Astrocyte of the spinal cord (primary cell): ENCODE data around the gene OR10V1.
A peak's percentile ranks its signal among the peaks of the same experiment; 100 is the strongest.

Experiments
- DNase-seq: peaks from one replicate; pipeline ENCODE4 v3.0.0; 2011; ENCODE audit warnings: low read depth, low spot score
- H3K4me3 ChIP-seq: 2 replicates; pipeline ENCODE4 v1.5.1; 2011; ENCODE audit warnings: low read depth, mild to moderate bottlenecking, low read length, moderate library complexity
- in situ Hi-C: cut with HindIII; loops from 2 replicates; pipeline ENCODE4 v1.10.0; 2017; ENCODE audit warnings: low sequenced_read_pairs
- TF ChIP-seq, protein P1 (sequence below): IDR thresholded peaks from 2 replicates; pipeline ENCODE4 v1.5.1; 2012; ENCODE audit warnings: low read depth, mild to moderate bottlenecking, low read length, inconsistent platforms

OR10V1 gene

DNA sequence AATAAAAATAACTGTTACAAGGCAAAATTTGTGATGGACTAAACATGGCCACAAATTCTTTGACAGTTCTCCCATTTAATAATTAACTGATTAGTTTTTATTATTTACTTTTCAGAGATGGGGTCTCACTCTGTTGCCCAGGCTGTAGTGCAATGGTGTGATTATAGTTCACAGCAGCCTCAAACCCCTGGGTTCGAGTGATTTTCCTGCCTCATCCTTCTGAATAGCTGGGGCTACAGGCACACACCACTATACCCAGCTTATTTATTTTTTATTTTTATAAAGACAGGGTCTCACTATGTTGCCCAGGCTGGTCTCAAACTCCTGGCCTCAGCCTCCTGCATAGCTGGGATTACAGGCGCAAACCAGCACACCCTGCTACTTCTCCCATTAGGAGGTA is 40.4 kb downstream of the OR10V1 start:
- TF ChIP-seq, protein P1, sequence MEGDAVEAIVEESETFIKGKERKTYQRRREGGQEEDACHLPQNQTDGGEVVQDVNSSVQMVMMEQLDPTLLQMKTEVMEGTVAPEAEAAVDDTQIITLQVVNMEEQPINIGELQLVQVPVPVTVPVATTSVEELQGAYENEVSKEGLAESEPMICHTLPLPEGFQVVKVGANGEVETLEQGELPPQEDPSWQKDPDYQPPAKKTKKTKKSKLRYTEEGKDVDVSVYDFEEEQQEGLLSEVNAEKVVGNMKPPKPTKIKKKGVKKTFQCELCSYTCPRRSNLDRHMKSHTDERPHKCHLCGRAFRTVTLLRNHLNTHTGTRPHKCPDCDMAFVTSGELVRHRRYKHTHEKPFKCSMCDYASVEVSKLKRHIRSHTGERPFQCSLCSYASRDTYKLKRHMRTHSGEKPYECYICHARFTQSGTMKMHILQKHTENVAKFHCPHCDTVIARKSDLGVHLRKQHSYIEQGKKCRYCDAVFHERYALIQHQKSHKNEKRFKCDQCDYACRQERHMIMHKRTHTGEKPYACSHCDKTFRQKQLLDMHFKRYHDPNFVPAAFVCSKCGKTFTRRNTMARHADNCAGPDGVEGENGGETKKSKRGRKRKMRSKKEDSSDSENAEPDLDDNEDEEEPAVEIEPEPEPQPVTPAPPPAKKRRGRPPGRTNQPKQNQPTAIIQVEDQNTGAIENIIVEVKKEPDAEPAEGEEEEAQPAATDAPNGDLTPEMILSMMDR = no peak
- DNase-seq = no peak
- H3K4me3 ChIP-seq = no peak overlapping the region
- in situ Hi-C loops = no loop called here

DNA sequence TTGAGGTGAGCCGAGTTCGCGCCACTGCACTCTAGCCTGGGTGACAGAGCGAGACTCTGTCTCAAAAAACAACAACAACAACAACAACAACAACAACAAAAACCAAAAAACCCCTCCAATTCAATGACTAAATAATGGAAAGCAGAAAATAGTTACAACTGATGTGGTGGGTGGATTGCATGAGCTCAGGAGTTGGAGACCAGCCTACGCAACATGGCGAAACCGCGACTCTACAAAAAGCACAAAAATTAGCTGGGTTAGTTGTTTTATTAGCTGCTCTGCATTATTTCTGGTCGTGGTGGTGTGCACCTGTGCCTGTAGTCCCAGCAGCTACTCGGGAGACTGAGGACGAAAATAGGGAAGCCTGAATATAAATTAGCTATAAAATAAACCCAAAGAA is 42.2 kb downstream of the OR10V1 start:
- TF ChIP-seq, protein P1 = no peak
- in situ Hi-C loops = no loop called here
- DNase-seq = no peak

DNA sequence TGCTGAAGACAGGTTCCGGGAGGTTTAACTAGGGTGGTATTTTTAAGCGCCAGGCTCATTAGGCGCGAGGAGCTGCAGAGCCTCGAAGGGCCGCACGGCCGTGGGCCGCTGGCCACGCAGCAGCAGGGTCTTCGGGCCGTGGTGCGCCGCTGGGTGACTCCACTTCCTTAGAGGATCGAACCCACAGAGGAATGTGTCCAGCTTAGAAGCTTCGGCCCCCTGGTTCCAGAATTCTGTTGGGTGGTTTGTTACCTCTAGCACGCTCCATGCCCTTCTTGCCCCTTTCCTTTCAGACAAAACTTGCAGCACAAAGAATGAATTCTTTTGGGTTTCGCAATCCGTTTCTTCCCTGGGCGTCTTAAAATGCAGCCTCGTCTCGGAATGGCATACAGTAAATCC is 44.0 kb downstream of the OR10V1 start:
- peak overlapping the region; percentile 69 for H3K4me3 ChIP-seq
- DNase-seq = no peak
- in situ Hi-C loops = no loop called here
- TF ChIP-seq, protein P1 = no peak

More for the DNA sequence above, 42.2 kb downstream of the OR10V1 start:
- H3K4me3 ChIP-seq = no peak overlapping the region

DNA sequence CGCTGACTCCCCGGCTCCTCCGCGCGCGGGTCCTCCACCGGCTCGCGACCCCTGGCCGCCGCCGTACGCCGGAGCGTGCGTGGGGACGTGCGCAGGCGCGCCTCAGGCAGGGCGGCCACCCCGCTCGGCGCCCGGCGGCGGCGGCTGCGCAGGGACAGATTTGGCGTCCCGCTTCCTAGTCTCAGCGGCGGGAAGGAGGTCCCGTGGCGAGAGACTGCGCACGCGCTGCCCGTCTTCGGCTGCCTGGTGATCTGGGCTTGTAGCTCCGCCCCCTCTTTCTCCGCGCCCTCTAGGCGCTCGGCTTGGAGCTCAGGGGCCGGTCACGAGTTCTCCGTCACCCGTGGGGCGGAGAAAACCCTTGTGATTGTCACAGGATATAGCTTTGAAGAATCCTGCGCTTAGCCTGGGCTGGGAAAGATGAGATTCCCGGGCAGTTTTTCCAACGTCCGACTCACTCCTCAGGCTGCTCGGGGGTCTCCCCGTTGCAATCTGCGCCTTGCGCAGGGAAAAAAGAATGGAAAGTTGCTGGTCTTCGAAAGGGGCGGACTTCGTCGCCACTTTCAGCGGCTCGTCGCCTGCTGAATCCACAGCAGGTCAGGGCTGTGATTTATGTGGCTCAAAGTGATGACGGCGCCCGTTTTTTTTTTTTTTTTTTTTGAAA is 44.6 kb downstream of the OR10V1 start, which contains the start of gene PATL1:
Gene PATL1, minus strand, starts transcription at position 88 of the 661 bp plus-strand sequence. CDS start 142 bp downstream, outside the sequence.
- in situ Hi-C loops = no loop called here
- TF ChIP-seq, protein P1 = no peak

DNA sequence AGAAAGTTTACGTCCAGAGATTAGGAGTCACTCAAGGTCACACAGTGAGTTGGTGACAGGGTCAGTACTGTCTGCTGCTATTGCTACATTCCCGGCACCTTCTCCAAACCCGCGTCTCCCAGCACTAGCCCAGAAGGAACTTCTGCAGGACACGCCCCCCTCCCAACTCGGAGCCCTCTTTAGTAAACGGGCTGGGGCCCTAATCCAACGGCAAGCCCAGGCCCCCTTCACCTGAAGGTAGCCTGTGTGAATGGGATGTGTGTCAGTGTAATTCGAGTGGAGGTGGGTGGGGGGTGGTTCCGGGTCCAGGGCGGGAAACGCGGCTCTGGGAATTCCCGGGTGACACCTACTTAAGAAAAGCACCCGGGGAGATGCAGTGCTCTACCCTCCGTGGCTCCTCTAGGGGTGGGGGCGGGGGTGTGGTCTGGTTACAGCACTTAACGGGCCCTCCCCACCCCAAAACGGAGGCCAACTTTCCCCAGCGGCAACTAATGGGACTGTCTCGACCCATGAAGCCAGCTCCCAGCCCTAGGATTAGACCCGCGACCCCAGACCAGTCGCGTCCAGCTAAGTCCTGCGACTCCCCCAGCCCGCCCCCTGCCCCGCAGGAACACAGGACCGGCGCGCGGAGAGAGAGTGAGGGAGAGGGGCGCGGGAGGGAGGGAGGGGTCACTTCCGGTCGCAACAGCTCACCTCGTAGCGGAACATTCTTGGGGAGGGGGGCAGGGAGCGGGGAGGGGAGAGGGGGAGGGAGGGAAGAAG is 45.3 kb downstream of the OR10V1 start:
- TF ChIP-seq, protein P1 = peak; percentile 23
- in situ Hi-C loops = no loop called here
- H3K4me3 ChIP-seq = peak overlapping the region; percentile 95
- DNase-seq = peak; percentile 34

More for the DNA sequence above, 44.6 kb downstream of the OR10V1 start, which contains the start of gene PATL1:
- H3K4me3 ChIP-seq = peak within 1 kb of the TSS; percentile 95
- DNase-seq = peak; percentile 99

DNA sequence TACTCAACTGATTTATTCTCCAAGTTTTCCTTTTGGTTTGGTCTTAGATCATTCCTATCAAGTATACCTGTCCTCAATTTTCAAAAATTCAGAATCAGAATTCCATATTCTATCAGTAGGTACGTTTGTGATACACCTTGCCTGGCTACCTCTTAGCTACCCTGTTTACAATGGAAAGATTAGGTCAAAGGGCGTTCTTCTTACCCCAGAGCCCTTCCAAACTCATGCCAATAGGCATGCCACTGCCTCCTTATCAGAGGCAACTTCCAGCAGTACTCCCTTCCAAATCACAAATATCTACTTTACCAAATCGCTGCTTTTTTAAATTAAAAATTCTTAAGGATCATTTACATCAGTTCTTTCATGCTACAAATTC is 45.8 kb downstream of the OR10V1 start:
- DNase-seq = no peak
- in situ Hi-C loops = no loop called here
- H3K4me3 ChIP-seq = peak overlapping the region; percentile 95
- TF ChIP-seq, protein P1 = no peak
